GM03348 (cell line): Measurements from ENCODE around the gene STARD10.

Experiments
- DNase-seq: peaks from one replicate; pipeline ENCODE4 v3.0.0; 2012; ENCODE audit warnings: low spot score

Gene STARD10

DNA sequence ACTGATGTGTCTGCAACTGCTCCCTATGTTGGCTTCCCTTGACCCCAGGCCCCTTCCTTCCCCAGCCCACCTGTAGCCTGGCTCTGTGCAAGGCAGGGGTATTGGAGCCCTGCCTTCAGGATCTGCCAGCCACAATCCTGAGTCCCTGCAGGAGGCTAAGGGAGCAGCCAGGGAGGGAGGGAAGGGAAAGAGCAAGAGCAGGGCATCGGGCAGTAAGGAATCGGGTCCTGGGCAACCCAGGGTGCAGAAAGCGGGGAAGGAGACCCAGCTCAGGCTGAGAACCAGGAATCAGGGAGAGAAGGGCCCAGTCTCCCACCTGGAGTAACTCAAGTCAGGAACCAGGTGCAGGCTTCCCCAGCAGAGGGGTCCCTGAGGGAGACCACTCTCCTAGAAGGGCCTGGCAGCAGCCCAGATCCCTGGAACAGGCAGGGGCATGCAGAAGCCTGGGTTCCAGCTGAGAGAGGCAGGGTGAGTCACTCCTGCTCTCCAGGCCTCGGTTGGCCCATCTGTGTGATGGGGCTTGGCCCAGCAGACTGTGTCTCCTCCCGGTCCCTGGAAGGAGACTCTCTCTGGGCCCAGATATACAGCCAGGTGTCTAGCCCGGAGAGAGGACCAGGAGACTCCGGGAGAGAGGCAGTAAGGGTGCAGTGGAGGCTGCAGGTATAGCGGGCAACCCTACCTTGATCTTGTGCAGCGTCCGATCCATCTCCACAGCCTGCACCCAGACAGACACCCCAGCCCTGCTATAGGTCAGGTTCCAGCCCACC lies 13.4 kb downstream of the STARD10 start:
- DNase-seq, result no peak

DNA sequence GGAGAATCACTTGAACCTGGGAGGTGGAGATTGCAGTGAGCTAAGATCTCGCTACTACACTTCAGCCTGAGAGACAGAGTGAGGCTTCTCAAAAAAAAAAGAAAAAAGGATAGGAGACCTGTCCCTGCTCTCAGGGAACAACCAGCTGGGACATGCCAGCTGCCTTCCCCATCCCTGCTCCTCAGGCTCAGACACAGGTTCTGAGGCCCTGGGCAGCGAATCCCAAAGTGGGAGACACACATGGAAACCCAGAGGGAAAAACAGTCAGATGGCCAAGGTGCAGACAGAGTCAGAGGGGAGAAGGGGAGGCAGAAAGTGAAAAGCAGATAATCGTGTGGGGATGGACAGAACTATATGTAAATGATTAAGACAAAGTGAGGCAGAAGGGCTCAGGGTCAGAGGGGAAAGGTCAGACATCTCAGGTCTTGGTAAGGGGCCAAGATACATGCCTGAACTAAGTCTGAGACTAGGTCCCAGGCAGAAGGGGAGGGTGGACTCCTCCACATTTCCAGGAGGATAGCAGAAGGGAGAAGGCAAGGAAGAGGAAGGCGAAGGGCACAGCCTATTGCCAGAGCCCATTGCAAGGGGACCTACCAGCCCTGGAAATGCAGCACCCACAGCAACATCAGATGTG lies 14.2 kb downstream of the STARD10 start:
- DNase-seq, result no peak

DNA sequence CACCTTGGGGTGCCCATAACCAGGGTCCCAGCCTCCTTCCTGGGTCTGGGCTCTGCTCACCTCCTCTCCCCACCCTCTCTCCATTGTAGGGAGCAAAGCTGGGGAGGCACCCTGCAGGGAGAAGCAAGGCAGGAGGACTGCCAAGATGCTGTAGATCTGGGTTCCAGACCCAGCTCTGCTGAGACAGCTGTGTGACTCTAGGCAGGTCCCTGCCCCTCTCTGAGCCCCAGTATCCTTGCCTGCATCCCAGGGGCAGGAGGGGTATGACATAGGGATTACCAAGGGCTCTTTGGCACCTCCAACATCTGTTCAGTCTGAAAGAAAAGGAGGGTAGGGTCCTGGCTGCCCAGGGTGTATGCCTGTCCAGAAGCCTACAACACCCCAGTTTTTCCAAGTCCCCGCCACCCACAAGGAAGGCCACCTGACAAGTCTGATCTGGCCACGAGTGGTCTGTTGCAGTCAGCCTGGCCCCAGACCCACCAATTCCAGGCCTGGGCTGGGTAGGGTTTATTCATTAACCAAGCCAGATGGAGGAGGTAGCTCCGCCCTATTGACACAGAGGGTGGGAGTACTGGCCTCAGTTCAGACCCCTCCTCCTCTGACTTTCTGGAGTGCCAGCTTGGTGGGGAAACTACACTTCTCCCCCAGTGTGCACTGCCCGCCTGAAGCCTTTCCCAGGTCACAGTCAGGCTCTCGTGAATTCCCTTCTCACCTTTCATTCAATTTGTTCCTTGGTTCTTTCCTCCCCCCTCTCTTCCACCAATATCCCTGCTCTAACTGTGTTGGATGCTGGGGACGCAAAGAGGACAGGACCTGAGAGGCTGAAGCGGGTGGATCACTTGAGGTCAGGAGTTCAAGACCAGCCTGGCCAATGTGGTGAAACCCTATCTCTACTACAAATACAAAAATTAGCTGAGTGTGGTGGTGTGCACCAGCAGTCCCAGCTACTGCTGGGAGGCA lies 15.0 kb downstream of the STARD10 start:
- no peak for DNase-seq

- no peak for DNase-seq
Measured at GRCh38 chr11:72777755-72778278, 16.0 kb downstream of the STARD10 start.

DNA sequence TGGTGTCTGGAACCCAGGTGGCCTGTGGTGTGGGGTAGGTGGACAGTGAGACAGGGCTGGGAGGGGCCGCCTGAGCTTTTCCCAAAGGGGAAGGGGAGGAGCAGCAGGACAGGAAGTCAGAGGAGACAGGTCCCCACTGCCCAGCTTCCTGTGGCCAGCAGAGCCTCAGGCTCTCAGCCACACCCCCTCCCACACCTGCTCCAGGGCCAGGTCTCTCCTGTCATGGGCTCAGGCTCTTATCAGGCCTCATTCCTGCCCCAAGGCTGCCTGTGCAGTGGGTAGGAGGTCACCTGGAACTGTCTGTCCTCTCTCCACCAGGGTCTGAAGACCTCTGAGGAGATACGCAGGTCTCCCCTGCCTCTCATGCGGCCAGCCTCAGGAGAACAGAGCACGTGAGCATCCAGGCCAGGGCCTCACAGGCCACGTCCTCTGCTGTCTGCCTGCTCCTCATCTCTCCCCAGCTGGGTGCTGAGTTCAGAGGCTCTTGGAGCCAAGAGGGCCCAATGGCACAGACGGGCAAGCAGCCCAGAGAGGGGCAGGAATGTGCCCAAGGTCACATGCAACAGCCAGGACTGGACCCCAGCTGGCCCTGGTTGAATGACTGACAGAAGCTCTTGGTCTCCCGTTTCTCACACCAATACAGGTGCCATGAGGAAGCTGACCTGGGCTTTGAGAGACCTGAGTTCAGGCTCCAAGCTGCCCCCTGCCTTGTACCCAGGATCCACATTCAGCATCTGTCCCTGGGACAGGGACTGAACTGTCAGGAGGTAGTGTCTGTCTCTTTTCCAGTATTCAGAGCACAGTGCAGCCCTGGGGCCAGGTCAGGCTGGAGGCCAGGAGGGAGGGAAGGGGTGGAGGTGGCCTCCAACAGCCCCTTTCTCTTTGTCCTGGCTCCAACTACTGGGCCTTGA lies 16.7 kb downstream of the STARD10 start:
- no peak for DNase-seq

- DNase-seq, result no peak
Measured at GRCh38 chr11:72776117-72776843, 17.6 kb downstream of the STARD10 start.

DNA sequence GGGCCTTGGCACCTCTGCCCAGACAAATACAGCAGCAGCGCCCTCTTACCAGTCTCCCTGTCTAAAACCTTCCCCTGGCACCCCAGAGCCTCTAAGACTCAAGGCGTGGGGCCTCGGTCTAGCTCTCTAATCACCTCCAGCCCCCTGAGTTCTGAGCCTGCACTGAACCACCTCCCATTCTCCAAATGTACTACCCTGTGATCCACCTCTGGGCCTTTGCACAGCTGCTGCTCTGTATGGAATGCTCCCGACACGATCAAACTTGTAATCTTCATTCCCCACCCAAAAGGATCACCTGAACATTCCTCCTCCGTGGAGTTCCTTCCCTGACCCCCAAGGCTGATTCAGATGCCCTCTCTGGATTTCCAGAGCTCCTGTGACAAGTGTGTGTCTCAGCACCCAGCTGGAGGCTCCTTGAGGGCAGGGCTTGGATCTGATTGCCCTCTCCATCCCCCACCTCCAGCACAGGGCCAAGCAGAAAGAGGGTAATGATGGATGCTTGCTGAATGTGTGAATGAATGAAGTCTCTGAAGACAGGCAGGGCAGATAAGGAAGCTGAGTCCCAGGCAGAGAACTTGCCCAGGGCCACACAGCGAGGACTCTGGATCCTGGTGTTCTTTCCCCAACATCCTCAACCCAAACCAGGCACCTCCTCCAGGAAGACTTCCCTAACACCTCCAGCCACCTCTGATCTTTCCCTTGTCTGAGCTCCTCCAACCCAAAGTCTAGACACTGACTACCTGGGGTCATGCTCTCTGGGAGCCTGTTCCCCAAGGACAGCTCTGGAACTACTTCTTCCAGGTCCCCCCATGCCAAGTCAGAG lies 18.3 kb downstream of the STARD10 start:
- no peak for DNase-seq

DNA sequence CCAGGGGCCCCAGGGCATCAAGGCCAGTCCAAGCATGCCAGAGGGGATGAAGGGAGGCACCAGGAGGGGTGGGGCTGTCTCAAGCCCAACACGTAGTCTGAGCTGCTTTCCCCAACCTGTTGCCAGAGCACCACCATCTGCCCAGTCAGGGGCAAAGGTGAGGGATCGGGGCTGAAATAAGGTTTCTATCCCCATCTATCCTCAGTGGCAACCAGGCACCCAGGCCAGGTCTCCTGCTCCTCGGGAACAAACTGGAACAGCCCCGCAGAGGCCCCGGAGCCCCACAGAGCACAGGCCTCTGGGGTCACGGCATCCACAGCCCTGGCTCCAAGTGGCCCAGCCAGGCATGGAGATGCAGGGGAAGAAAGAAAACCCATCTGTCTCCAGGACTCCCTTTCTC lies 19.3 kb downstream of the STARD10 start:
- DNase-seq, result no peak

DNA sequence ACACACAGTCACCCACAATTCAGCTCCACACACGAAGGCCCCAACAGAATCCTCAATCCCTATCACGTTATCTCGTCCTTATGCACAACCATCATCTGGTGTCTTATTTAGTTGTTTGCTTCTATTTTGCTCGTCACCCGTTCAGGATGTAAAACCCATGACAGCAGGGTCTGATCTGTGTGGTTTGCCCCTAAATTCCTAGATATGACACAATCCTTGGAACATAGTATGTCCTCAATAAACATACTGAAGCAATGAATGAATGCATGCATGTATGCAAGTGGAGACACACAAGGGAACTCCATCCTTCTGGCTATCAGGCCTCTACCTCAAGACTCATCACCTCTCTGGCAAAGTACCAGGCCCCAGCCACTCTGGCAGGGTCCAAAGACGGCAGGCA lies 20.2 kb downstream of the STARD10 start:
- no peak for DNase-seq

DNA sequence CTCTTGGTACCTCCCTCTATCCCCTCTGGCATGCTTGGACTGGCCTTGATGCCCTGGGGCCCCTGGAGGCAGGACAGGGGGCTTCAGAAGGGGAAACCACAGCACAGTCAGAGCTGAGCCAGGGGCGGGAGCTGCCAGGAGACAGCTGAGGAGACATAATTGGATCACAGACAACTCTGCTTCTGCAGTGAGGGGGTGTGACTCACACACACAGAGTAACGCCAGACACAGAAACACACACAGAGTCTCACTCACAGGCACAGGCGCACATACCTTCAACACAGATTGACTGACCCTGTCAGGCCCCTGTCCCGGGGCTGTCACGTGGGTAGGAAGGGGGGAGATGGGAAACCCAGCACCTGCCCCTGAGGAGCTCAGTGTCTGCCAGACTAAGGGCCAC lies 20.6 kb downstream of the STARD10 start:
- DNase-seq, result peak; percentile 95

GRCh38 chr11:72772059-72772458 lies 21.8 kb downstream of the STARD10 start:
- DNase-seq, result no peak

DNA sequence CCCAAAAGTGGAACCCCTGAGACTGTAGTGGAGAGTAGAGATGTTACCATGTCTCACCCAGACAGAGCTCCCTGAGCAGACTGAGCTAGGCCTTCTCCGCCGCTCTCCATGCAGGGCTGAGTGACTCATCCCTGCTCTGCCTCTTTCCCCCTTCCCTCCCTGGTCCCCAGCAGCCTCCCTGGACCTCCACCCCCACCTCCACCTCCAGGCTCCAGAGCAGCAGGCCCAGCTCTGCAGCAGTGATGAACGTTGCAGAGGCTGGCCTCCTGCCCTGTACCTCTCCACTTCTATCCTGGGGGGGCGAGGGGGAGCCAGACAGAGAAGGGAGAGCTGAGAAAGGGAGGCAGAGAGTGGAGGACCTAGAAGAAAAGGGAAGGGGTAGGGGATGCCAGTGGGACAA lies 22.3 kb downstream of the STARD10 start:
- DNase-seq, result peak; percentile 80

- DNase-seq, result no peak
Measured at GRCh38 chr11:72770799-72771198, 23.0 kb downstream of the STARD10 start.

DNA sequence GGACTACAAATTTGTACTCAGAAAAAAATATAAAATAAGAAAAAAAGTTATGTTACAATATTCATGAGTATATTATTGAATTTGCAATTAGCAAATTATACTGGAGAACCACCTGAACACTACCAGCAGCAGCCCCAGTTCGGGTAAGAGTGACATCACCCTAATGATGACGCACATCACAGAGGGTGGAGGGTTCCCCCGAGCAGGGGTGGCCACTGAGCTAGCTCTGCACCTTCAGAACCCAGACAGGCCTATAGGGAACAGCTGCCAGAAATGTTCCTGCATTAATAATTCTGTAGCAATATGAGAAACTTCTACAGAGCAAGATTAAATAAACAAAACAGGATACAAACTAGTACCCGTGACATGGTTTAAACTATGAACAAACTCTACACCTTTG lies 24.2 kb downstream of the STARD10 start:
- DNase-seq, result no peak

DNA sequence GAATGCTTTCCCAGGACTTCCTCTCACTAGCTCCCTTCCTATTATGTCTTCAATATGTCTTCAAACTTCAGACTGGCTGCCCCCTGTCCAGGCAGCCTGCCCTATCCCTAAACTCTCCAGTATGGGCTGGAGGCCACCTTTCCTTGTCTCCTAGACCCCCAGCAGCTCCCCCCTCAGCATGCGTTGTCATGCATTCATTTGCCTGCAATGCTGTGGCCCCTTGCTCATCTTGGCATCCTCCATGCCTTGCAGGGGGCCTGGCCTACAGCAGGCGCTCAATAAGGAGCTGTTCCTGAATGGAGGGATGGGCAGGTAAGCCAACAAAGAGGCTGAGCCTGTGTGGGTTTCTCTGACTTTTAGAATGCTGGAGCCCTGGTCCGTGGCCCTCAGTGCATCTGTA lies 25.3 kb downstream of the STARD10 start:
- DNase-seq, result no peak

- no peak for DNase-seq
Measured at GRCh38 chr11:72767203-72768062, 26.4 kb downstream of the STARD10 start.

GRCh38 chr11:72766152-72766902 lies 27.5 kb downstream of the STARD10 start:
- no peak for DNase-seq

GRCh38 chr11:72764503-72764902 lies 29.3 kb downstream of the STARD10 start:
- DNase-seq, result no peak
